Measurements from ENCODE around the gene GOLGA3.

DNA sequence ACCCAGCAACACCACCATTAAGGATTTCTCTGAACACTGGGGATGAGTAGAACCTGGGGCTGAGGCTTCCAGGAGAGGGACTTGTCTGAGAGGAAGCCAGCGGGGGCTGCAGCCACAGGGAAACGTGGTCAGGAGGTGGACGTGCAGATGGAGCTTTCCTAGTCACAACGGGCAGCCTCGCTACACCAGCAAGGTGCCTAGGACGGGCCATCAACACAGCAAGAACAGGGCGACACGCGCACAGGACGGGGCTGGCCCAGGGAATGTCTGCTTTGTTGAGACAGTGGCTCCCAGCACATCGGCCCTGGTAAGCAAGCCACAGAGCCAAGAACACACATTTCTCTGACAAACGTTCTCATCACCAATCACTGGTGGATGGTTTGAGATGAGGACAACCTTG lies 92.3 kb downstream of the GOLGA3 start:
- no peak for TF ChIP-seq POLR2A (IDR thresholded peaks at IDR 0.05; ENCODE audit: low read depth, low read length)
- TF ChIP-seq TAF1 (IDR thresholded peaks at IDR 0.05; ENCODE audit: low read depth, low read length) = no peak
- TF ChIP-seq POLR2AphosphoS5 (IDR thresholded peaks at IDR 0.05; ENCODE audit: low read depth, low read length) = no peak
- TF ChIP-seq SPI1 (IDR thresholded peaks at IDR 0.05; ENCODE audit: low read depth, low read length) = no peak
- no peak for TF ChIP-seq POU2F2 (IDR thresholded peaks at IDR 0.05; ENCODE audit: low read depth, low read length)
- TF ChIP-seq PAX5 (IDR thresholded peaks at IDR 0.05; ENCODE audit: insufficient read depth, low read length, severe bottlenecking) = no peak

Measured in GM12891 (cell line).